Astrocyte (in vitro differentiated cells and primary cell): ENCODE measurements around the gene ERBIN. TPM values are rescaled to one million over a fixed set of nuclear protein-coding genes. Genes with fewer than 3 reads are reported as not detected.

ENCODE experiments used
- DNase-seq: peaks from one replicate; pipeline ENCODE4 v3.0.0-alpha.2; 2010; ENCODE audit warnings: low read depth
- FAIRE-seq: peaks from 2 replicates; lab custom pipeline; 2011; peaks lifted over from hg19 to GRCh38; lab: Jason Lieb, UNC
- H2AFZ ChIP-seq: 2 replicates; pipeline ENCODE4 v1.6.0; 2012; ENCODE audit warnings: low read depth, low read length, inconsistent platforms
- H3K27ac ChIP-seq: 2 replicates; pipeline ENCODE4 v1.5.1; 2011; ENCODE audit warnings: low read depth, low read length, inconsistent platforms
- H3K27me3 ChIP-seq: 2 replicates; pipeline ENCODE4 v1.6.0; 2011; ENCODE audit warnings: low read length, inconsistent platforms; ENCODE audit not compliant: insufficient read depth
- H3K36me3 ChIP-seq: 2 replicates; pipeline ENCODE4 v1.5.1; 2011; ENCODE audit warnings: low read length, inconsistent platforms; ENCODE audit not compliant: insufficient read depth
- H3K4me1 ChIP-seq: 2 replicates; pipeline ENCODE4 v1.5.1; 2011; ENCODE audit warnings: low read length, inconsistent platforms; ENCODE audit not compliant: insufficient read depth
- H3K4me2 ChIP-seq: 2 replicates; pipeline ENCODE4 v1.6.0; 2012; ENCODE audit warnings: low read length, inconsistent platforms
- H3K4me3 ChIP-seq: 2 replicates; pipeline ENCODE4 v1.5.1; 2011; ENCODE audit warnings: low read depth, mild to moderate bottlenecking, low read length, inconsistent platforms; ENCODE audit not compliant: insufficient read depth
- H3K79me2 ChIP-seq: 2 replicates; pipeline ENCODE4 v1.6.0; 2012; ENCODE audit warnings: mild to moderate bottlenecking, low read length, inconsistent platforms; ENCODE audit not compliant: insufficient read depth
- H3K9ac ChIP-seq: 2 replicates; pipeline ENCODE4 v1.6.0; 2012; ENCODE audit warnings: mild to moderate bottlenecking, low read length, inconsistent platforms
- H3K9me3 ChIP-seq: 2 replicates; pipeline ENCODE4 v1.5.1; 2012; ENCODE audit warnings: low read depth, mild to moderate bottlenecking, low read length, inconsistent platforms; ENCODE audit not compliant: insufficient read depth
- H4K20me1 ChIP-seq: 2 replicates; pipeline ENCODE4 v1.6.0; 2012; ENCODE audit warnings: low read length, inconsistent platforms; ENCODE audit not compliant: insufficient read depth
- H3K27ac Mint-ChIP-seq: one replicate; pipeline ENCODE4 v1.8.0; 2021; ENCODE audit warnings: mild to moderate bottlenecking, mixed read lengths; ENCODE audit not compliant: unreplicated experiment
- H3K27me3 Mint-ChIP-seq: one replicate; pipeline ENCODE4 v1.8.0; 2021; ENCODE audit warnings: low read depth, mixed read lengths; ENCODE audit not compliant: unreplicated experiment
- H3K36me3 Mint-ChIP-seq: one replicate; pipeline ENCODE4 v1.8.0; 2021; ENCODE audit warnings: low read depth, mixed read lengths; ENCODE audit not compliant: unreplicated experiment
- H3K4me1 Mint-ChIP-seq: one replicate; pipeline ENCODE4 v1.8.0; 2021; ENCODE audit warnings: low read depth, mixed read lengths; ENCODE audit not compliant: unreplicated experiment
- H3K4me3 Mint-ChIP-seq: one replicate; pipeline ENCODE4 v1.8.0; 2021; ENCODE audit warnings: mild to moderate bottlenecking, moderate library complexity, mixed read lengths; ENCODE audit not compliant: unreplicated experiment
- H3K9me3 Mint-ChIP-seq: one replicate; pipeline ENCODE4 v1.8.0; 2021; ENCODE audit warnings: mild to moderate bottlenecking, mixed read lengths; ENCODE audit not compliant: unreplicated experiment
- CTCF ChIP-seq: IDR thresholded peaks from 2 replicates; pipeline ENCODE4 v1.5.1; 2011; ENCODE audit warnings: low read depth, mild to moderate bottlenecking, inconsistent platforms, low read length, moderate library complexity; ENCODE audit not compliant: insufficient read depth
- EZH2 ChIP-seq: IDR thresholded peaks from 2 replicates; pipeline ENCODE4 v1.6.1; 2012; ENCODE audit warnings: mild to moderate bottlenecking, low read length, inconsistent platforms; ENCODE audit not compliant: insufficient read depth
- total RNA-seq: library from RNA; stranded (reverse); gene quantifications from 2 replicates; pipeline ENCODE4 v1.2.1, GENCODE V29; 2021

ERBIN gene
- total RNA-seq, 1 donor from 2014 or later: 83.4 TPM

GRCh38 chr5:66010476-66010875 lies 84.1 kb downstream of the ERBIN start:
- FAIRE-seq (peak; percentile 72), DNase-seq (peak; percentile 14)
- H3K27me3 Mint-ChIP-seq: no peaks in the 10 kb centered on the region
- Histone ChIP-seq H3K9me3 (no peaks in the 10 kb centered on the region), H3K27me3 (no peaks in the 10 kb centered on the region), H2AFZ (no peak overlapping the region), H3K79me2 (peaks cover 31% of the 10 kb centered on the region), H3K9ac (no peak overlapping the region), H4K20me1 (peaks cover 41% of the 10 kb centered on the region), H3K36me3 (peaks cover 13% of the 10 kb centered on the region), H3K27ac (no peak overlapping the region), H3K4me2 (no peak overlapping the region), H3K4me1 (no peaks in the 10 kb centered on the region), H3K4me3 (no peak overlapping the region)
- H3K27ac Mint-ChIP-seq: no peak overlapping the region
- no peaks in the 10 kb centered on the region for H3K9me3 Mint-ChIP-seq
- no peak overlapping the region for H3K4me3 Mint-ChIP-seq
- TF ChIP-seq CTCF: no peak
- H3K4me1 Mint-ChIP-seq: no peaks in the 10 kb centered on the region
- peaks cover 14% of the 10 kb centered on the region for H3K36me3 Mint-ChIP-seq

GRCh38 chr5:66012271-66012670 lies 85.9 kb downstream of the ERBIN start:
- Mint-ChIP-seq H3K27ac (no peak overlapping the region), H3K4me3 (no peak overlapping the region), H3K4me1 (no peaks in the 10 kb centered on the region), H3K36me3 (peaks cover 9% of the 10 kb centered on the region), H3K27me3 (no peaks in the 10 kb centered on the region), H3K9me3 (no peaks in the 10 kb centered on the region)
- no peak overlapping the region for H3K4me3 ChIP-seq
- FAIRE-seq: no peak
- peaks cover 40% of the 10 kb centered on the region for H3K79me2 ChIP-seq
- DNase-seq: no peak
- H3K4me1 ChIP-seq: no peaks in the 10 kb centered on the region
- H4K20me1 ChIP-seq: peaks cover 47% of the 10 kb centered on the region
- peaks cover 18% of the 10 kb centered on the region for H3K36me3 ChIP-seq
- H3K9me3 ChIP-seq: no peaks in the 10 kb centered on the region
- TF ChIP-seq EZH2: no peak
- TF ChIP-seq CTCF: no peak
- no peaks in the 10 kb centered on the region for H3K27me3 ChIP-seq
- no peak overlapping the region for H2AFZ ChIP-seq
- no peak overlapping the region for H3K9ac ChIP-seq
- no peak overlapping the region for H3K4me2 ChIP-seq
- no peak overlapping the region for H3K27ac ChIP-seq

GRCh38 chr5:66013397-66013796 lies 87.0 kb downstream of the ERBIN start:
- peaks cover 5% of the 10 kb centered on the region for H3K36me3 Mint-ChIP-seq
- no peak overlapping the region for H2AFZ ChIP-seq
- no peaks in the 10 kb centered on the region for H3K9me3 ChIP-seq
- no peaks in the 10 kb centered on the region for H3K4me1 ChIP-seq
- H3K27ac Mint-ChIP-seq: no peak overlapping the region
- no peaks in the 10 kb centered on the region for H3K9me3 Mint-ChIP-seq
- no peak overlapping the region for H3K4me3 ChIP-seq
- H3K4me3 Mint-ChIP-seq: no peak overlapping the region
- H3K36me3 ChIP-seq: peaks cover 18% of the 10 kb centered on the region
- no peak overlapping the region for H3K9ac ChIP-seq
- no peak for FAIRE-seq
- DNase-seq: no peak
- no peaks in the 10 kb centered on the region for H3K27me3 Mint-ChIP-seq
- no peak overlapping the region for H3K4me2 ChIP-seq
- H3K27ac ChIP-seq: no peak overlapping the region
- H3K27me3 ChIP-seq: no peaks in the 10 kb centered on the region
- no peak for TF ChIP-seq EZH2
- H3K4me1 Mint-ChIP-seq: peaks cover 2% of the 10 kb centered on the region
- peaks cover 54% of the 10 kb centered on the region for H4K20me1 ChIP-seq
- peaks cover 44% of the 10 kb centered on the region for H3K79me2 ChIP-seq
